GM19193 (cell line): ENCODE measurements around the gene WDR46.

ENCODE experiments used
- POLR2A ChIP-seq: IDR thresholded peaks from 4 replicates; pipeline ENCODE4 v1.6.1; 2011; ENCODE audit not compliant: insufficient read depth, insufficient read length; ENCODE audit errors: extremely low read depth

Gene WDR46

GRCh38 chr6:33297956-33298772, 9.1 kb upstream of the WDR46 start:
- TF ChIP-seq POLR2A, result no peak

- no peak for TF ChIP-seq POLR2A
Measured at GRCh38 chr6:33297406-33297955, 8.4 kb upstream of the WDR46 start.

DNA sequence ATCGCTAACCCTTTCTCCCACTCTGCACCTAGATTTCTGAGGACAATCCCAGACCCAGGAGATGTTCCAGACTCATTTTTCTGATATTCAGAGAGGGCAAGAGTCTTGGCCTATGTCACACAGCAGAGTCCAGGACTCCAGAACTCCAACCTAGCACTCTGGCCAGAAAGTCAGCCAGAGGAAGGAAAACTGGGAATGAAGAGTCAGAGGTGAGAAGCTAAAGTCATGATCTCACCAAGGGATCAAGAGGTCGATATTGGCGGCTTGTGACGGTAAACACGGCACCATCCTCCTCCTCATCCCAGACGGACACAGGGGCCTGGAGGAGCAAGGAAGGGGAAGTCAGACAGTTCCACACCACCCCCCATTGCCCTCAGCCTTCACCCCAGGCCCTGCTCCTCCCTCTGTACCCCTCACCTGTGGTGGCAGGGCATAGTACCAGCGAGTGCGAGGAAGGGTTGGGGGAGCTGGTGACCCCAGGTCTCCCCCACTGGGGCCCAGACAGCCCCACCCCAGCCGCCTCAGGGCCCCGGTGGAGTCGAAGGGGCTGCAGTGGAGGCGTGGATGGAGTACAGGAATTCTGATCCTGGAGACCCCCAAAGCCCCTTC, 7.9 kb upstream of the WDR46 start:
- no peak for TF ChIP-seq POLR2A

DNA sequence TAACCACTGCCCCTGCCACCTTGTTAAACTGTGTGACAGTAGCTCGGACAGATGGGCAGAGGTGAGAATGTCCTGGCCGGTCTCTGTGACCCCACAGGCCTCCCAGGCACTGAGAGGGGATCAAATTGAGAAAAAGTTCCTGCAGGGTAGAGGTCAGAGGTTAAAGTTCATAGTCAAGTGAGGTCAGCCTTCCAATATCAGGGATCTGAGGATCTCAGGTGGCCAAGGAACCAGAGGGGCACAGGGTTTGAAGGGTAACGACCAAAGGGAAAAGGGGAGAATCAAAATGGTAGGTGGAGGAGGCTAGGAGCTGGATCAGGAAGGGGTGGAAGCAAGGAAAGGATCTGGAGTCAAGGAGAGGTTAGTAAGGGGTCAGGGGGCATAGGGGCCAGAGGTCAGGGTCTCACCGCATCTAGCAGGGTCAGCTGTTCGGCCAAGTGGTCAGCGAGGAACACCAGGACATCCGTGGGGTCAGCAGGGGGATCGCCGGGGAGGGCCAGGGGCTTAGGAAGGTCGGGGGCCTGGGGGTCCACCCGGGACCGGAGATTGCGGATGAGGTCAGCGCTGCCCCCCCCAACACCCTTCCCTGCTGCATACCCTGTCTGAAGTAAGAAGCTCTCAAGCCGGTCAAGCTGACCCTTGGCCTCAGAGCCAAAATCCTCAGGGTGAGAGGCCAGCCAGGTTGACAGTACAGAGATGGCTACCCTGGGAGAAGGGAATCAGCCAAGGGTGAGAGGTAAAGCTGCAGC, 6.8 kb upstream of the WDR46 start:
- TF ChIP-seq POLR2A, result no peak

DNA sequence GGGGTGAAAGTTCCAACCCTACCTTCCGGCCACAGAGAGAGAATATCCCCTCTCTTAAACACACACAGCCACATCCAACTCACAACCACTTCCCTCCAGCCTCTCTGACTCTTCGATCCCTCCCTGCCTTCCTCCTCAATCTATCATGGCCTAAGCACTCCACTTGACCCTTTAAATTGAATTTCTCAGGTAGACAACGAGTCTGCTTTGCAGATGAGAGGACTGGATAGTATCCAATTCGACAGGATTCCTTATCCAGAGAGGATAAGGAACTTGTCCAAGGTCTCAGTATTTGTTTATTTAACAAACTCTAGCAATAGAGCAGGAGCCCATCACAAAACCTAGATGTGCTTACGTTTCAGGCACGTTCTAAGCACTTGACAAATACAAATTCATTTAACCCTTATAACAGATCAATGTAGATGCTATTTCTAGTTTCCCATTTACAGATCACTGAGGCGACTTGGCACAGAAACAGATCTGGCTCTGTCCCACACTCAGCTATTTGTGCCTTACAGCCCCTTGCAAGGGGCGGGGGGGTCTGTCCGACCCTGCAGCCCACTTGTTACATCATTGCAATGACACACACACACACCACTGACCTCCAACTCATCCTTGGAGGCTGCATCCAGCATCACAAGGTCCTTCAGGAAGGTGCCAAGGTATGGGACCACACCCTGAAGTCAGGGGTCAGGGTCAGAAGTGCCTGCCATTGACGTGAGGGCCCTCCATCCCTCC, 5.2 kb upstream of the WDR46 start:
- no peak for TF ChIP-seq POLR2A

- no peak for TF ChIP-seq POLR2A
Measured at GRCh38 chr6:33292996-33293682, 4.1 kb upstream of the WDR46 start.

GRCh38 chr6:33290459-33290858, 1.4 kb upstream of the WDR46 start:
- TF ChIP-seq POLR2A, result no peak

- TF ChIP-seq POLR2A, result no peak
Measured at GRCh38 chr6:33289784-33290315, 811 bp upstream of the WDR46 start.

DNA sequence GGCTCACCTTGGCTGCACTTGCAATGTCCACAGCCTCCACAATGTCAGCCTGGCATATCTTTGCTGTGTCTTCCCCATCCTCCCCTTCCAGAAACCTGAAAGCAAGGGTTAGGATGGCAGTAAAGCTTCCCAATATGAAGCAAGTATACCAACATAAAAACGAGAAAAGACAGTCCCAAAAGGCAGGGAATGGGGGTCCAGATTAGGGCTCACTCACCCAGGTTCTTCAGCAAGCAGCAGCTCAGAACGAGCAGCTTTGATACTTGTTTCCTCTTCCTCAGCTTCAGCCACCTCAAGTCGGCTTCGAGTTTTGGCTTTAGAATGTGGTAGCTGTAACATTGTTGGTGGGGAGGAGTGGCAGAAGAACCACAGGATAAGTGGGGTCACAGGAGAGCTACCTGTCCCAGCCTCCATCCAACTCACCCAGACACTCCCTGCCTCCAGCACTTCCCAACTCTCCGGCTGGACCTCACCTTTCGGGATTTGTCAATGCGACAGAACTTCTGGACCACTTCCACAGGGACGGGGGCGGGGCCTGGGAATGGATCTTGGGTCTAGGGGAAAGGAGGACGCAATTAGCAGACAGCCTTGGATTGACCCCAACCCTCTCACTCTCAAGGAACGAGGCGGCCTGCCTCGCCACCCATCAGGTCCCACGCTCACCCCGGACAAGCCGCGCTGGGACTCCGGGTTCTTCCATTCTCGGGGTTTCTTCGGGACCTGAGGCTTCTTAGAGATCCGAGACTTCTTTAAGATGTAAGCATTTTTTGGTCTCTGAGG, 708 bp downstream of the WDR46 start:
- TF ChIP-seq POLR2A, result no peak

DNA sequence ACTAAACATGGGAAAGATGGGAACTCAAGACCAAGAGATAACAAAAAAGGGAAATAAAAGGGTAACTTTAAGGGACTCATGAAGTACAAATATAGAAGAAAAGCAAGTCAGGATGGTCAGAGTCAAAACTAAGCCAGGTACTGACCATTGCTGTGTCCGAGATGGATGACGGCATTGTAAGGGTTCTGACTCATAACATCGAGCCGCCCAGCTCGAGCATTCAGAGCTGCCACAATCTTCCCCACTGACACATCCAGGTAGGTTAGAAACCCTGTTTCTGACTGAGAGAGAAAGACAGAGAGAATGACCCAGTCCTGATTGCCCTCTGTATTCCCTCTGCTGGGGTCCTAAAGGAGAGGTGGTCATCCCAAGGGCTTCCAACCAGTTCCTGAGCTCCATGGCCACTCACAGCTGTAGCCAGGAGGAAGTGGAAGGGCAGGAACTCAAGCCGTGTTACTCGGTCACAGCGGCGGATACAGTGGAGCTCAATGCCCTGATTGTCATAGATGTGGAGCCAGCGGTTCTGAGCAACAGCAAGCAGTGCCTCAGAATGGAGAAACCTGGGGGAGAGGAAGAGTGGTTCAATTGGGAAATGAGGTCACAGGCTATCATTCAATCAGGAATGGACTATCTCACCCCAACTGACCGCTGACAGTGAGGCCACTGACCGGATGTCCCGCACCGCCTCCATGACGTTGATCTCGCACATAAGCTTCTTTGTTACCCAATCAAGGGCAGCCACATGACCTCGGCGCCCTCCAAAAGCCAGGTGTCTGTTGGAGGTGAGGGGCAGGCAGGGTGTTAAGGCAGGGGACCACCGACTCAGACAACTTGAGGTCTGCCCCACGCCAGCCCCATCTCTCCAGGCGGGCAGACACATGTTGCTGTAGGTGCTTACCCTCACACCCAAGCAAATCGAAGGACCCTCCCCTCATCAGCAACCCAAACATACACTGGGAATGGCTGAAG, 1.8 kb downstream of the WDR46 start:
- TF ChIP-seq POLR2A, result no peak

- TF ChIP-seq POLR2A, result no peak
Measured at GRCh38 chr6:33280539-33280938, 8.5 kb downstream of the WDR46 start.

GRCh38 chr6:33279971-33280511, 9.0 kb downstream of the WDR46 start:
- TF ChIP-seq POLR2A, result no peak
